K562 treated with DMSO at 1 percent for 24 hours (cell line): Measurements from ENCODE around the gene ZNF80. TPM values are rescaled to one million over a fixed set of nuclear protein-coding genes. Genes with fewer than 3 reads are reported as not detected.

ENCODE experiments used
- total RNA-seq: library from RNA; unstranded; fragments of 300-600 nt; gene quantifications from 2 replicates; pipeline ENCODE4 v1.2.3, GENCODE V29; 2022; ENCODE audit warnings: low read depth; ENCODE audit not compliant: insufficient read depth

ZNF80 gene
- 0.27 TPM in 1 of 2 replicates, not detected in the other for total RNA-seq

DNA sequence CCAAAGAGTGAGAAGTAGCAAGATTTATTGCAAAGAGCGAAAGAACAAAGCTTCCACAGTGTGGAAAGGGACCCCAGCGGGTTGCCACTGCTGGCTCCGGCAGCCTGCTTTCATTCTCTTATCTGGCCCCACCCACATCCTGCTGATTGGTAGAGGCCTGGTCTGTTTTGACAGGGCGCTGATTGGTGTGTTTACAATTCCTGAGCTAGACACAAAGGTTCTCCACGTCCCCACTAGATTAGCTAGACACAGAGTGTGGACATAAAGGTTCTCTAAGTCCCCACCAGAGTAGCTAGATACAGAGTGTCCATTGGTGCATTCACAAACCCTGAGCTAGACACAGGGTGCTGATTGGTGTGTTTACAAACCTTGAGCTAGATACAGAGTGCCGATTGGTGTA lies at the start of gene ZNF80:
TSS of gene ZNF80 (minus strand) at position 101 of the 400 bp plus-strand sequence. CDS start 504 bp downstream, outside the sequence.

Other genes with a start within 250 kb of the ZNF80 start
- gene CCDC191, start 181.1 kb downstream of the ZNF80 start, total RNA-seq, result 0.29 TPM in 1 of 2 replicates, not detected in the other
- 3.5 and 3.8 TPM in 2 replicates for gene QTRT2, start 180.8 kb downstream of the ZNF80 start, total RNA-seq
- not detected in 2 replicates for gene DRD3, start 58.5 kb downstream of the ZNF80 start, total RNA-seq
- gene TIGIT, start 56.5 kb upstream of the ZNF80 start, total RNA-seq, result not detected in 2 replicates